Lower leg skin (tissue), 3 donors: Measurements from ENCODE around the gene PASK.

ENCODE experiments used
- CTCF ChIP-seq, 3 donors: fragments of 450-650 bp; IDR thresholded peaks; one replicate each; pipeline ENCODE4 v1.5.1; 2016; ENCODE audit warnings: antibody characterized with exemption in 3 of 3, mild to moderate bottlenecking in 3 of 3, moderate library complexity in 2 of 3
- POLR2A ChIP-seq, 2 donors: fragments of 450-650 bp; IDR thresholded peaks; one replicate each; pipeline ENCODE4 v1.6.1; 2016 to 2017; ENCODE audit warnings: antibody characterized with exemption in 2 of 2, mild to moderate bottlenecking in 1 of 2, moderate library complexity in 1 of 2

DNA sequence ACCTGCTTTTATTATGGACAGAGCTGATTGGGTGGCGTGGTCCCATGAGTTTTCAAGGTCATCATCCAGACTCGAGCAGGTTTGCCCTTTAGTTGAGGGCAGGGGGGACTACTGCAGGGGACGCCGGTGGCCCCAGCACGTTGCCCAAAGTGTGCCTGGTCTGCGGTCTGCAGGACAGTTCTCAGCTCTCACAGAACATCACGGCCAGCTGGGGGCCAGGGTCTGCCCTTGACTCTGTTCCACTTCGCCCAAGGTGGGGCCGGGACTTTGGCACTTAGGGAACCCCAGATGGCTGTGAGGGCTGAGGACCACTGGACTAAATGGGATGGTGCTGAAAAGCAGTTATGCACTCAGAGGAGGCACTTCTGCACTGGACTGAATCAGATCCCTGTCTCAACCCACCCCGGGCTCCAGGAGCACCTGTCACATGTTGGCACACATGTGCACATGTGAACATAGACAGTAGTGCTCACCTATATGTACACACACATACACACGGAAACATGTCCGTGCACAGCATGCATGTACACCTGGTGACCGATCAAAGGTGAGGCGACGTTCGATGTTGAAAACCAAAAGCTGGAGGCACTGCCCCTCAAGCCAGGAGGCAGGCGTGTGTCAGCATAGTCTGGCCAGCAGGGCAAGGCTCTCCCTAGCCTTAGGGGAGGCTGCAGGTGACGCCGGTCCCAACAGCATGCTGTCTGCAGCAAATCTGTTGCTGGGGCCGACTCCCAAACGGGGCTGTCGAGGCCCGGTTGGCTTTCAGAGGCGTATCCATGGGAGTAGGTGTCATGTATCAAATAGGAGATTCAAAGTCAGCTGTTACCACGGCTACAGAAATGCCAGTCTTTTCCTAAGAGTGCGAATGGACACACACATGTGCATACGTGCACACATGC, 49.4 kb upstream of the PASK start:
- TF ChIP-seq CTCF (IDR thresholded peaks at IDR 0.05) (no peak), POLR2A (IDR thresholded peaks at IDR 0.05) (no peak)
